GM12878 (cell line): Measurements from ENCODE around the gene DRD2. TPM values are rescaled to one million over a fixed set of nuclear protein-coding genes. Genes with fewer than 3 reads are reported as not detected.

Experiments
- ATAC-seq: fragments of 200-7000 bp; cut with Tn5 transposase; 3 replicates; pipeline ENCODE4 v1.9.1; 2020; ENCODE audit warnings: mild to moderate bottlenecking, moderate library complexity
- BruUV-seq: library from RNA; stranded (reverse); fragments of 400-500 nt; replicated peaks from 2 replicates; lab custom pipeline; 2021; lab: Mats Ljungman, UMichigan
- CTCF ChIA-PET: fragments of 300-600 bp; sonication (Branson Sonifier 250); formaldehyde crosslinking; extraction: SDS; loops from one replicate; lab custom pipeline; 2021; ENCODE audit warnings: inconsistent platforms; lab: Yijun Ruan, JAX
- POLR2A ChIA-PET: fragments of 350-600 bp; formaldehyde crosslinking; extraction: SDS; loops from one replicate; lab custom pipeline; 2021; ENCODE audit warnings: inconsistent platforms; lab: Charles Lee
- RAD21 ChIA-PET: fragments of 300-600 bp; sonication (Branson Sonifier 250); formaldehyde crosslinking; loops from one replicate; lab custom pipeline; 2023; ENCODE audit warnings: antibody characterized with exemption; ENCODE audit not compliant: unreplicated experiment; lab: Charles Lee
- SMC1A ChIA-PET: fragments of 300-600 bp; sonication (Branson Sonifier 250); formaldehyde crosslinking; loops from one replicate; lab custom pipeline; 2023; ENCODE audit not compliant: unreplicated experiment, uncharacterized antibody; lab: Charles Lee
- DNase-seq: peaks from one replicate; pipeline ENCODE4 v3.0.0-alpha.2; 2011; ENCODE audit warnings: low read depth, low spot score
- FAIRE-seq: peaks from 3 replicates; lab custom pipeline; 2011; peaks lifted over from hg19 to GRCh38; lab: Jason Lieb, UNC
- H2AFZ ChIP-seq: 2 replicates; pipeline ENCODE4 v1.6.0; 2011; ENCODE audit warnings: low read depth, low read length, control low read depth; ENCODE audit not compliant: control insufficient read depth
- H3K27ac ChIP-seq: 2 replicates; pipeline ENCODE4 v1.5.1; 2011; ENCODE audit warnings: control low read depth; ENCODE audit not compliant: control insufficient read depth, insufficient read depth
- H3K27me3 ChIP-seq, 2 experiments: replicated peaks in 1 of 2; 2 replicates each; pipeline versions ENCODE4 v1.6.0 to v1.6.1; 2011; ENCODE audit warnings: low read length in 1 of 2; ENCODE audit not compliant: control insufficient read depth in 2 of 2, insufficient read depth in 2 of 2
- H3K36me3 ChIP-seq, 2 experiments: 2 replicates each; pipeline ENCODE4 v1.5.1; 2011; ENCODE audit warnings: low read length in 1 of 2; ENCODE audit not compliant: control insufficient read depth in 2 of 2, insufficient read depth in 2 of 2
- H3K4me1 ChIP-seq: 2 replicates; pipeline ENCODE4 v1.6.1; 2011; ENCODE audit warnings: mild to moderate bottlenecking, low read length, moderate library complexity, mixed read lengths; ENCODE audit not compliant: control insufficient read depth, insufficient read depth
- H3K4me2 ChIP-seq: 2 replicates; pipeline ENCODE4 v1.6.0; 2011; ENCODE audit warnings: control low read depth; ENCODE audit not compliant: control insufficient read depth, insufficient read depth
- H3K4me3 ChIP-seq: fragments of 200-600 bp; sonication (generic); 2 replicates; pipeline ENCODE4 v1.5.1; 2016
- H3K79me2 ChIP-seq: 2 replicates; pipeline ENCODE4 v1.6.0; 2011; ENCODE audit warnings: low read length; ENCODE audit not compliant: control insufficient read depth, insufficient read depth
- H3K9ac ChIP-seq: 2 replicates; pipeline ENCODE4 v1.8.0; 2011; ENCODE audit warnings: low read length, control low read depth, mixed read lengths; ENCODE audit not compliant: control insufficient read depth, insufficient read depth
- H3K9me3 ChIP-seq: replicated peaks from 3 replicates; pipeline ENCODE4 v1.5.1; 2011; ENCODE audit warnings: mild to moderate bottlenecking, low read length; ENCODE audit not compliant: control insufficient read depth, insufficient read depth
- H4K20me1 ChIP-seq: 2 replicates; pipeline ENCODE4 v1.6.0; 2011; ENCODE audit not compliant: control insufficient read depth, insufficient read depth
- BCL11A ChIP-seq: IDR thresholded peaks from 2 replicates; pipeline ENCODE4 v1.6.1; 2011; ENCODE audit warnings: low read depth, low read length
- JUND ChIP-seq: IDR thresholded peaks from 2 replicates; pipeline ENCODE4 v1.6.1; 2012; ENCODE audit warnings: low read depth, mild to moderate bottlenecking, low read length, improper control_type of control experiment, moderate library complexity
- NR2F1 ChIP-seq: fragments of 450-650 bp; conservative IDR thresholded peaks from 2 replicates; pipeline ENCODE4 v1.6.1; 2017; ENCODE audit warnings: mild to moderate bottlenecking
- PML ChIP-seq: IDR thresholded peaks from 2 replicates; pipeline ENCODE4 v1.6.1; 2012; ENCODE audit warnings: low read length, inconsistent platforms
- STAT1 ChIP-seq: fragments of 450-650 bp; conservative IDR thresholded peaks from 2 replicates; pipeline ENCODE4 v1.6.1; 2014; ENCODE audit warnings: antibody characterized with exemption, mild to moderate bottlenecking
- TCF3 ChIP-seq: IDR thresholded peaks from 2 replicates; pipeline ENCODE4 v1.6.1; 2012; ENCODE audit warnings: low read depth, mild to moderate bottlenecking, low read length, borderline replicate concordance; ENCODE audit not compliant: insufficient read depth
- TCF7 ChIP-seq: IDR thresholded peaks from 2 replicates; pipeline ENCODE4 v1.6.1; 2014; ENCODE audit warnings: antibody characterized with exemption, borderline replicate concordance
- ZNF24 ChIP-seq: fragments of 450-650 bp; IDR thresholded peaks from 2 replicates; pipeline ENCODE4 v1.6.1; 2017; ENCODE audit warnings: antibody characterized with exemption, mild to moderate bottlenecking
- WGBS: methylation state at CpG from one replicate; pipeline ENCODE4 v1.1.6; 2016; ENCODE audit warnings: low lambda C conversion rate; ENCODE audit not compliant: insufficient replicate concordance, insufficient coverage; ENCODE audit errors: missing lambda C conversion rate; 5-methylcytosine and 5-hydroxymethylcytosine counted together
- in situ Hi-C: fragments of 300-500 bp; cut with MboI; formaldehyde crosslinking; loops from 9 replicates; pipeline ENCODE4 v1.14.3; 2018; ENCODE audit warnings: mixed read lengths
- intact Hi-C: fragments of 100-400 bp; cut with micrococcal nuclease; formaldehyde crosslinking; loops from one replicate; pipeline ENCODE4 v1.14.2; 2022; ENCODE audit not compliant: unreplicated experiment
- polyA plus RNA-seq, 11 experiments: library from polyadenylated mRNA; depleted of rRNA in 4 of 11; unstranded in 6 of 11; stranded (reverse) in 5 of 11; fragments of >200 nt; fragmentation: Nextera tagmentation in 4 of 11; fragmentation: Illumina TruSeq in 1 of 11; extraction: Ambion mirVana in 4 of 11; extraction: Trizol in 1 of 11; gene quantifications; 1 replicate in 1 of 11; 2 replicates in 10 of 11; pipeline versions ENCODE4 v1.2.1 to v1.2.3, GENCODE V29; 2011 to 2016; ENCODE audit warnings: inconsistent platforms in 2 of 11, missing spikeins in 2 of 11, low read depth in 1 of 11
- total RNA-seq, 4 experiments: library from RNA; depleted of rRNA in 3 of 4; stranded (reverse); fragments of >200 nt in 3 of 4; fragmentation: Illumina TruSeq in 1 of 4; extraction: Trizol in 1 of 4; gene quantifications; 2 replicates each; pipeline versions ENCODE4 v1.2.1 to v1.2.3, GENCODE V29; 2013 to 2021
- TF ChIP-seq, protein P1 (sequence below): fragments of 450-650 bp; IDR thresholded peaks from 2 replicates; pipeline ENCODE4 v1.6.1; 2017; ENCODE audit warnings: mild to moderate bottlenecking
- TF ChIP-seq, protein P2 (sequence below): fragments of 150-350 bp; IDR thresholded peaks from 2 replicates; pipeline ENCODE4 v1.6.1; 2016; ENCODE audit warnings: low read depth, low read length
- TF ChIP-seq, protein P3 (sequence below): fragments of 450-650 bp; IDR thresholded peaks from 2 replicates; pipeline ENCODE4 v1.6.1; 2017; ENCODE audit warnings: mild to moderate bottlenecking, moderate library complexity

The DRD2 gene
- total and polyA plus RNA-seq, 10 of the 15 experiments (the other 5 are each of a cell fraction or from before 2014, with no cell fraction given) = not detected

DNA sequence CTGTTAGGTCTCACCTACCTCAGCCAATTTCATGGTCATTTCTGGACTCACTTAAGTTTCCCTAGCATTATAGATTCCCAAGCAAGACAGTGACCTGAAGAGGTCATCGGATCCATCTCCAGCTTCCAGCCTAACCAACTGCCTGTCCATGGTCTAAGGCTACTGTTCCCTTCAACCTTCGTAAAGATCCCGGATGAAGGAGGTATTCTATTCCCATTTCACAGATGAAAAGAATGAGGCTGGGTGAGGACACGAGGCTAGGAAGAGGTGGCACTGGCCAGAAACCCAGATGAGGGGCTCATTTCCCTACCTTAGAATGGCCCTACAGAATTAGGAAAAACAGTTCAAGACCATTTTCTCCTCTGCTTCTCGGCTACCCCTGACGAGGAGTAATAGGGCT lies 31.3 kb upstream of the DRD2 start (continued):
- TF ChIP-seq STAT1 (no peak), TCF7 (no peak), NR2F1 (no peak), BCL11A (no peak), PML (no peak), ZNF24 (no peak)

DNA sequence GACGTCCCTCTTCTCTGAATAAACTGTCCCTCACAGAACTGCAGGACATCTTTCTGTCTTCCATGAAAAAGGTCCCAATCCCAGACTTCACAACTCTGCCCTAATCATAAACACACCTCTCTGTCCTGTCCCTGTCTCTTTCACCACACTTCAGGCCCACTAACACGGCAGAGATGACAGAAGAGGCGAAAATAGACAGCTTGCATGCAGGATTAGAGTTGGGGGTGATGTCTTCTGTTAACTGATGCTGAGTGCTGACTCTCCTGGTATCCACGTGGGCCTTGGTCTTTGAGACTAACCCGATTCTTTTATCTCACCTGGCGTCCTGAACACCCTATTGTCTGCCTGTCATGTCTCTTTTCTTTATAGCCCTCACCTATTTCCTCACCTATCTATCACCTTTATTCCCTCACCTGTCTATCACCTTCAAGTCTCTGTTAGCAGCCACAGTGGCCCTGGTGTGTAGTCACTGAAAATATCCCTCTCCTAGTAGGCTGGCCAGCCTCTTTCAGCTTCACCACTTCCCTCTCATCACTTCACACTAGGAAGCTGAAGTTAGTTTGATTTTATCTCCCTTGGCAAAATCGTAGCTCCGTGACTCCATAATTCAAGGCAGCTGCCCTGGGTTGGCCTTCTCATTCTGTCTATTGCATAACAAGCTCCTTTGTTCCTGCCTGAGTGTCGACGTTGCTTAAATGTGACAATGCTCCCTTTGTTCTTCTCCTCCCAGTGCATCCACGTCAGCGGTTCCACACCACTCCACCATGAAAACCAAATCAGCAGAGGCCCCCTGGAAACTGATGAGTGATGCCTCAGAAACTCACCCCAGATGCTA lies 30.6 kb upstream of the DRD2 start:
- RAD21 ChIA-PET = no interaction called here
- POLR2A ChIA-PET = no interaction called here
- Histone ChIP-seq H3K27ac (no peak overlapping the region), H3K4me3 (no peak overlapping the region), H3K36me3 (no peaks in the 10 kb centered on the region), H3K9ac (no peak overlapping the region), H3K4me1 (no peaks in the 10 kb centered on the region), H2AFZ (no peak overlapping the region), H3K79me2 (no peaks in the 10 kb centered on the region), H3K4me2 (no peak overlapping the region), H3K9me3 (no peaks in the 10 kb centered on the region), H4K20me1 (no peaks in the 10 kb centered on the region), H3K27me3 (peaks cover 2 to 11% of the 10 kb centered on the region in 2 experiments; a peak in 2 of 4 replicates)
- CTCF ChIA-PET = no interaction called here
- intact Hi-C loops = no loop called here
- in situ Hi-C loops = no loop called here
- BruUV-seq = no TSS peak
- SMC1A ChIA-PET = interaction anchor here (1.0 kb wide), 1 partner anchor 16 kb away, joined by 4 read pairs; no protein-coding TSS in a partner anchor
- no peak for FAIRE-seq
- DNase-seq = no peak
- ATAC-seq = no peak
- 3% methylated on average over 12 of the region's 12 CpGs for WGBS
- TF ChIP-seq, protein P1, sequence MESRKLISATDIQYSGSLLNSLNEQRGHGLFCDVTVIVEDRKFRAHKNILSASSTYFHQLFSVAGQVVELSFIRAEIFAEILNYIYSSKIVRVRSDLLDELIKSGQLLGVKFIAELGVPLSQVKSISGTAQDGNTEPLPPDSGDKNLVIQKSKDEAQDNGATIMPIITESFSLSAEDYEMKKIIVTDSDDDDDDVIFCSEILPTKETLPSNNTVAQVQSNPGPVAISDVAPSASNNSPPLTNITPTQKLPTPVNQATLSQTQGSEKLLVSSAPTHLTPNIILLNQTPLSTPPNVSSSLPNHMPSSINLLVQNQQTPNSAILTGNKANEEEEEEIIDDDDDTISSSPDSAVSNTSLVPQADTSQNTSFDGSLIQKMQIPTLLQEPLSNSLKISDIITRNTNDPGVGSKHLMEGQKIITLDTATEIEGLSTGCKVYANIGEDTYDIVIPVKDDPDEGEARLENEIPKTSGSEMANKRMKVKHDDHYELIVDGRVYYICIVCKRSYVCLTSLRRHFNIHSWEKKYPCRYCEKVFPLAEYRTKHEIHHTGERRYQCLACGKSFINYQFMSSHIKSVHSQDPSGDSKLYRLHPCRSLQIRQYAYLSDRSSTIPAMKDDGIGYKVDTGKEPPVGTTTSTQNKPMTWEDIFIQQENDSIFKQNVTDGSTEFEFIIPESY = no peak
- TF ChIP-seq, protein P2, sequence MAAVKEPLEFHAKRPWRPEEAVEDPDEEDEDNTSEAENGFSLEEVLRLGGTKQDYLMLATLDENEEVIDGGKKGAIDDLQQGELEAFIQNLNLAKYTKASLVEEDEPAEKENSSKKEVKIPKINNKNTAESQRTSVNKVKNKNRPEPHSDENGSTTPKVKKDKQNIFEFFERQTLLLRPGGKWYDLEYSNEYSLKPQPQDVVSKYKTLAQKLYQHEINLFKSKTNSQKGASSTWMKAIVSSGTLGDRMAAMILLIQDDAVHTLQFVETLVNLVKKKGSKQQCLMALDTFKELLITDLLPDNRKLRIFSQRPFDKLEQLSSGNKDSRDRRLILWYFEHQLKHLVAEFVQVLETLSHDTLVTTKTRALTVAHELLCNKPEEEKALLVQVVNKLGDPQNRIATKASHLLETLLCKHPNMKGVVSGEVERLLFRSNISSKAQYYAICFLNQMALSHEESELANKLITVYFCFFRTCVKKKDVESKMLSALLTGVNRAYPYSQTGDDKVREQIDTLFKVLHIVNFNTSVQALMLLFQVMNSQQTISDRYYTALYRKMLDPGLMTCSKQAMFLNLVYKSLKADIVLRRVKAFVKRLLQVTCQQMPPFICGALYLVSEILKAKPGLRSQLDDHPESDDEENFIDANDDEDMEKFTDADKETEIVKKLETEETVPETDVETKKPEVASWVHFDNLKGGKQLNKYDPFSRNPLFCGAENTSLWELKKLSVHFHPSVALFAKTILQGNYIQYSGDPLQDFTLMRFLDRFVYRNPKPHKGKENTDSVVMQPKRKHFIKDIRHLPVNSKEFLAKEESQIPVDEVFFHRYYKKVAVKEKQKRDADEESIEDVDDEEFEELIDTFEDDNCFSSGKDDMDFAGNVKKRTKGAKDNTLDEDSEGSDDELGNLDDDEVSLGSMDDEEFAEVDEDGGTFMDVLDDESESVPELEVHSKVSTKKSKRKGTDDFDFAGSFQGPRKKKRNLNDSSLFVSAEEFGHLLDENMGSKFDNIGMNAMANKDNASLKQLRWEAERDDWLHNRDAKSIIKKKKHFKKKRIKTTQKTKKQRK = no peak
- no peak for TF ChIP-seq JUND
- TF ChIP-seq, protein P3, sequence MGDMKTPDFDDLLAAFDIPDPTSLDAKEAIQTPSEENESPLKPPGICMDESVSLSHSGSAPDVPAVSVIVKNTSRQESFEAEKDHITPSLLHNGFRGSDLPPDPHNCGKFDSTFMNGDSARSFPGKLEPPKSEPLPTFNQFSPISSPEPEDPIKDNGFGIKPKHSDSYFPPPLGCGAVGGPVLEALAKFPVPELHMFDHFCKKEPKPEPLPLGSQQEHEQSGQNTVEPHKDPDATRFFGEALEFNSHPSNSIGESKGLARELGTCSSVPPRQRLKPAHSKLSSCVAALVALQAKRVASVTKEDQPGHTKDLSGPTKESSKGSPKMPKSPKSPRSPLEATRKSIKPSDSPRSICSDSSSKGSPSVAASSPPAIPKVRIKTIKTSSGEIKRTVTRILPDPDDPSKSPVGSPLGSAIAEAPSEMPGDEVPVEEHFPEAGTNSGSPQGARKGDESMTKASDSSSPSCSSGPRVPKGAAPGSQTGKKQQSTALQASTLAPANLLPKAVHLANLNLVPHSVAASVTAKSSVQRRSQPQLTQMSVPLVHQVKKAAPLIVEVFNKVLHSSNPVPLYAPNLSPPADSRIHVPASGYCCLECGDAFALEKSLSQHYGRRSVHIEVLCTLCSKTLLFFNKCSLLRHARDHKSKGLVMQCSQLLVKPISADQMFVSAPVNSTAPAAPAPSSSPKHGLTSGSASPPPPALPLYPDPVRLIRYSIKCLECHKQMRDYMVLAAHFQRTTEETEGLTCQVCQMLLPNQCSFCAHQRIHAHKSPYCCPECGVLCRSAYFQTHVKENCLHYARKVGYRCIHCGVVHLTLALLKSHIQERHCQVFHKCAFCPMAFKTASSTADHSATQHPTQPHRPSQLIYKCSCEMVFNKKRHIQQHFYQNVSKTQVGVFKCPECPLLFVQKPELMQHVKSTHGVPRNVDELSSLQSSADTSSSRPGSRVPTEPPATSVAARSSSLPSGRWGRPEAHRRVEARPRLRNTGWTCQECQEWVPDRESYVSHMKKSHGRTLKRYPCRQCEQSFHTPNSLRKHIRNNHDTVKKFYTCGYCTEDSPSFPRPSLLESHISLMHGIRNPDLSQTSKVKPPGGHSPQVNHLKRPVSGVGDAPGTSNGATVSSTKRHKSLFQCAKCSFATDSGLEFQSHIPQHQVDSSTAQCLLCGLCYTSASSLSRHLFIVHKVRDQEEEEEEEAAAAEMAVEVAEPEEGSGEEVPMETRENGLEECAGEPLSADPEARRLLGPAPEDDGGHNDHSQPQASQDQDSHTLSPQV = no peak
- TF ChIP-seq TCF3 = no peak
